HG02610 (cell line): ENCODE measurements around the gene SPPL3.
"Not testable (repeated sequence)": the region's sequence is repeated elsewhere in the genome, so short reads cannot be mapped to it uniquely, and the experiment has no call there.

ENCODE experiments used
- ATAC-seq: cut with Tn5 transposase; IDR thresholded peaks from one replicate; pipeline ENCODE4 v1.9.1; 2021; ENCODE audit warnings: mild to moderate bottlenecking, moderate library complexity; ENCODE audit not compliant: unreplicated experiment

SPPL3 gene

DNA sequence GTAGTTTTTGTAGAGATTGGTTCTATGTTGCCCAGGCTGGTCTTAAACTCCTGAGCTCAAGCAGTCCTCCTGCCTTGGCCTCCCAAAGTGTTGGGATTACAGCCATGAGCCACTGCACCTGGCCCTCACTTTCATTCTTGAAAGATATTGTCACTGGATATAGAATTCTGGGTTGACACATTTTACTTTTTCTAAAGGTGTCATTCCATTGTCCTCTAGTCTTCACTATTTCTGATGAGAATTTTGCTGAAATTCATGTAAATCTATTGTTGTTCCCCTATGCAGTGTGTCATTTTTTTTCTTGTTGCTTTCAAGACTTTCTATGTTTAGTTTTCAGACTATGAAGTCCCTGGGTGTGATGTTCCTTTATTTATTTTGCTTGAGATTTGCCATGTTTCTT is 149.4 kb downstream of the SPPL3 start:
- ATAC-seq: no peak

DNA sequence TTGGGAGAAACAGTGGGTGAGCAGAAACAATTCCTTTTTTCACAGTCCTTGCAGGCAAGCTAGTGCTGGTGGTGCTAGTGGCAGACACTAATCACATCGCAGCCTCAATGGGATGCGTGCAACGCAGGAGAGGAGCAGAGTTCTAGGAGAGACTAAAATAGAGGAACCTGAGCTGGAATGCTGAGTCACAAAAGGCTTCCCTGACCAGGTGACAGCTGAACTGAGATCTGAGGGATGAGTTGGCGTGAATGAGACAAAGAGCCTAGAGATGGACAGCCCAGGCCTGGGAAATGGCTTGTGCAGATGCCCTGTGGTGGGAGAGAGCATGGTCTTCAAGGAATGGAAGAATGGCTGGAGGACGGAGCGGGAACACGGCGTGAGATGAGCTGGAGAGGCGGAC is 152.8 kb downstream of the SPPL3 start:
- ATAC-seq: no peak

DNA sequence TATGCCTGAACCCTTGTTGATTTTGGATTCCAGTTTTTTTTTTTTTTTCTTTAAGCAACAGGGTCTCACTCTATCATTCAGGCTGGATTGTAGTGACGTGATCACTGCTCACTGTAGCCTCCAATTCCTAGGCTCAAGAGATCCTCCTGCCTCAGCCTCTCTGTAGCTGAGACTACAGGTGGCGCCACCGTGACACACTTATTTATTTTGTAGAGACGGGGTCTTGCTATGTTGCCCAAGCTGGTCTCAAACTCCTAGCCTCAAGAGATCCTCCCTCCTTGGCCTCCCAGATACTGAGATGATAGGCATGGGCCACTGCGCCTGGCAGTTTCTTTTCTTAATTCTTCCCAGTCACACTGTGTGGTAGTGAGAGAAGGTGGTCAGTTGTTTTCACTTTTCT is 153.4 kb downstream of the SPPL3 start:
- no peak for ATAC-seq

DNA sequence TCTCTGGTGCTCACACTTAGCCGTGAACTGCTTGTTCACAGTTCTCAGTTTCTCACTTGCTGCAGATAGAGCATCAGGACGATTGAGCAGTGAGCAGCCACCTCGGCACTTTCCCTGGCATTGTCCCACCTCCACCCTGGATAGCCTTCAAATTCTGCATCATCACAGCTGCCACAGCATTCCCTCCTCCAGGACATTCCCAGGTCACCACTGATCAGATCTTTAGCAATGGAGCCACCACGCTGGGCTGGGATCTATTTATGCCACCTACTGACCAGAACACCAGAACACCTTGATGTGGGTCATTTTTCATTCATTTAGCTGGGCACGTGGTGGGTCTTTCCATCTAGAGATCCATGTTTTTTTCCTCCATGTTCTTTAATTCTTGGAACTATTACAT is 154.9 kb downstream of the SPPL3 start:
- no peak for ATAC-seq

DNA sequence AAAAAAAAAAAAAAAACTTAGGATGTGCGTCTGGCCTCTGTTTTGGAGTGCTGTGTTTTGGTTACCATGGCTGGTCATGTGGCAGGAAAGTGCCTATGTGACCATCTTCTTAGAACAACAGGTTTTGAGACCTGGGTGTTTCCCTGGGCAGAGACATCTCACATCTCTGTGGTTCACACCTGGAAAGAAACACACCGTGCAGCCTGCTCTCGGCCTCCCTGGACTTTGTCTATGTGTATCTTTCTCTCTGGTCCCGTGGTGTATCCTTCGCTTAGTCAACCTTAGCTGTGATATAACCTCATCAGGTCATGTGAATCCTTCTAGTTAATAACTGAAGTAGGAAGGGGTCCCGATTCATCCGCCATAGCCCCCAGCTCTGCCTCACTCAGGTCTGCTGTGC is 155.9 kb downstream of the SPPL3 start:
- ATAC-seq: no peak

DNA sequence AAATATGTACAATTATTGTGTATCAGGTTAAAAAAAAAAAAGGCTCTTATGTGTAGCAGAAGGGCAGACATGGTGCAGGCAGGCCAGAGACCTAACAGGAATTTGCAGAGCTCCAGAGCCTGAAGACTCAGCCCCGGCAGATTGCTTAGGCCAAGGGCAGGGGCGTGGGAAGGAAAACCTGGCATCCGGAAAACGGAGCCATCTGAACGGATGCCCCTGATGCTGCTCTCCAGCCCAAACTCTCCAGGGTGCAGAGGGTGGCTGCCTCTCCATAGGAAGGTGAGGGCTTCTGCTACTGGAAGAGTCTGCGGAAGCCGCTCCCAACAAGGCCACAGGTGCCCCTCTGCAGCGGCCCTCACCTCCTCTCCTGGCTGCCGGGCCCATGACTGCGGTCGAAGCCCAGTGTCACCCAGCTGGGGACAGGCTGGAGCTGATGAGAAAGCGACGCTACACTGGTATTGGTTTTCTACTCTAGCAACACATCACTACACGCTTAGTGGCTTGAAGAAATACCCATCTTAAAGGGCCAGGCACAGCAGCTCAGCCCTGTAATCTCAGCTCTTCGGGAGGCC is 159.2 kb downstream of the SPPL3 start:
- no peak for ATAC-seq

DNA sequence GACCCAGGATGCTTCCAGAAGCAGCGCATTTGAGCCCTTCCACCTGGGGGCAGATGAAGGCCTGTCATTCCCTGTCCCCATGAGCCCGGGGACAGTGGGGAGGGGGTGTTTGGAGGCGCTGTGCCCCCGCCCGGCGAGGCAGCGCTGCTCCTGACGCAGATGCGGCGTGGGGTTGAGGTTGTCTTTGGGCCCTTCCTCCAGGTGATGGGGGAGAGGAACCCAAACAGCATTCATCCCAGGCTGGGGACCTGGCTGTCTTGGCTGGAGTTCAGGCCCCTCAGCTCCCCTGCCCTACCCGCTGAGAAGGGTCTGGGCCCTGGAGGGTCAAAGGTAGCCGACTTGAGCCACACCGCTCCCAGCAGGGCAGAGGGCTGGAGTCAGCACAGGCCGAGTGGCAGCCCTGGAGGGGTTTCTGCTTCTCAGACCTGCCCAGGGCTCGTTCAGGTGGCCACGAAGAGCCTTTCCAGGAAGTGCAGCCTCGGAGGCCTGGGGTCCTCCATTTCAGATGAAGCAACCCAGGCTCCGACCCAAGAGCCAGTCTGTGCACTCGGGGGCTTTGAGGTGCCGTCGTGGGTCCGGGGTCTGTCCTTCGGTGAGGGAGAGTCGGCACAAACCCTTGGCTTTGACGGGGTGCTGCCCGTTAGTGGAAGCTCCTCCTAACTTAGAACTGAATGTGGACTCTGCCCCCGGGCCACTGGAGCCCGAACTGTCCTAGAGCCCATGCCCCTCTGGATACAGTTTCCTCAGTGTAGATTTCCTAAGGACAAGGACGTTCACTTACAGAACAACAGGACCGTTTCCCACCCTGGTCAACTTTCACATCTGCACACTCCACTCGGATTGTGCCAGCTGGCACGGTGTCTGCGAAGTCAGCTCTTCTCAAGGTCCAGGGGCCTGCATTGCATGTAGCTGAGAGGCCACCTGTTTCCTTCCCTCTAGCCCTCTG is 162.4 kb downstream of the SPPL3 start:
- ATAC-seq: no peak

DNA sequence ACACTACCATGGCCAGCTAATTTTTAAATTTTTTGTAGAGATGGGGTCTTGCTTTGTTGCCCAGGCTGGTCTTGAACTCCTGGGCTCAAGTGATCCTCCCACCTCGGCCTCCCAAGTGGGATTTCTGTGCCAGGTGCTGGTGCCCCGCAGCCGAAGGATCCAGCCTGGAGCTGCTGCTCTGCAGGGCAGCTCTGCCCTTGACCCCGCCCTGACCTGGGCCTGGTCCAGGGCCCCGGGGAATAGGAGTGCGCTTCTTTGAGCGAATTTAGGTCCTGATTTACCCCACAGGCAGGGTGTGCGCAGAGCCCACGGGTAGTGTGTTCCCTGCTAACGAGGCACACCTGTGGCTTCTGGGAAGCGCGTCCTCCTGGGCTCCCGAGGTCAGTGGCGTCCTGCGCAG is 163.3 kb downstream of the SPPL3 start:
- ATAC-seq: no peak

DNA sequence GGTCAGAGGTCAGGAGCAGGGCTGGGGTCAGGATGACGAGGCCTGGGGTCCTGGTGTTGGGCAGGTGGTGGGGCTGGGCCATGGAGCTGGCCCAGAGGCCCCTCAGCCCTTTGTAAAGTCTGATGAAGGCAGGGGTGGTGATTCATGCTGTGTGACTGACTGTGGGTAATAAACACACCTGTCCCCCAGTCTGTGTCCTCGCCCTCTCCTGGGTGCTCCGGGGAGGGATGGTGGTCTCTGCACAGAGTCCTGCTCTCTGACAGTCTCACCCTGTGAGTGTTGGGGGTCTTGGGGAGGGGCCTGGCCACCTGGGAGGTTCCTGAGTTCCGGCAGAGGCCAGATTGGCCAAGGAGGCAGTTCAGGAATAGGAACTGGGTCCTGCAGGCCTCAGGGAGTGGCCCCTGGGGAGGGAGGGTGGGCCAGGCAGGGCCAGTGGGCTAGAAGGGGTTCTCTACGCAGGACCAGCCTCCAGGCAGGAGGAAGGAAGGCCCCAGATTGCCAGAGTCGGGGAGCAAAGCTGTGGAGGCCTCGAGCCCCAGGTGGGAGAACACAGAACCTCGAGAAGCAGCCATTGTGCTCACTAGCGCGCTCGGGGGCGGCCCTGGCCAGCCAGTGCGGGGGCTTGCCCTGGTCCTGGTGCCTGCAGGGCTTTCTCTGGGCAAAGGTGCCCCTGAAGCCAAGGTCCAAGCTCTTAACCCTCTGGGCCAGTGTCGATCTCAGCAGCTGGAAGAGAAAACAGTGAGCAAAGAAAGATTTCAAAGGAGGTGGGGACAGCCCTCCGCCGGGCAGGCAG is 164.1 kb downstream of the SPPL3 start:
- no peak for ATAC-seq

DNA sequence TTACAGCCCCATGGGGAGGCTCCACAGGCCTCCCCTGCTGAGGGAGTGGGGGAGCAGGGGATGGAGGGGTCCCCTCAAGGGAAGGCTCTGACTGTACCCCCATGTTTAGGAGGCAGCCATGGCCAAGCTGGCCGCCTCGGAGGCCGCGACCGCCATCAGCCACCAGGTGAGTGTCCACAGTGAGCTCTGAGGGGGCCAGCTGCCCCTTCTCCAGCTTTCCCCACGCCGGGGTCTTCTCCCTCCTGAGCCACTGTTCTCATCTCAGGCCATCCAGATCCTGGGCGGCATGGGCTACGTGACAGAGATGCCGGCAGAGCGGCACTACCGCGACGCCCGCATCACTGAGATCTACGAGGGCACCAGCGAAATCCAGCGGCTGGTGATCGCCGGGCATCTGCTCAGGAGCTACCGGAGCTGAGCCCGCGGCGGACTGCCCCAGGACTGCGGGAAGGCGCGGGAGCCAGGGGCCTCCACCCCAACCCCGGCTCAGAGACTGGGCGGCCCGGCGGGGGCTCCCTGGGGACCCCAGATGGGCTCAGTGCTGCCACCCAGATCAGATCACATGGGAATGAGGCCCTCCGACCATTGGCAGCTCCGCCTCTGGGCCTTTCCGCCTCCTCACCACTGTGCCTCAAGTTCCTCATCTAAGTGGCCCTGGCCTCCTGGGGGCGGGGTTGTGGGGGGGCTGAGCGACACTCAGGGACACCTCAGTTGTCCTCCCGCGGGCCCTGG is 165.0 kb downstream of the SPPL3 start:
- no peak for ATAC-seq

DNA sequence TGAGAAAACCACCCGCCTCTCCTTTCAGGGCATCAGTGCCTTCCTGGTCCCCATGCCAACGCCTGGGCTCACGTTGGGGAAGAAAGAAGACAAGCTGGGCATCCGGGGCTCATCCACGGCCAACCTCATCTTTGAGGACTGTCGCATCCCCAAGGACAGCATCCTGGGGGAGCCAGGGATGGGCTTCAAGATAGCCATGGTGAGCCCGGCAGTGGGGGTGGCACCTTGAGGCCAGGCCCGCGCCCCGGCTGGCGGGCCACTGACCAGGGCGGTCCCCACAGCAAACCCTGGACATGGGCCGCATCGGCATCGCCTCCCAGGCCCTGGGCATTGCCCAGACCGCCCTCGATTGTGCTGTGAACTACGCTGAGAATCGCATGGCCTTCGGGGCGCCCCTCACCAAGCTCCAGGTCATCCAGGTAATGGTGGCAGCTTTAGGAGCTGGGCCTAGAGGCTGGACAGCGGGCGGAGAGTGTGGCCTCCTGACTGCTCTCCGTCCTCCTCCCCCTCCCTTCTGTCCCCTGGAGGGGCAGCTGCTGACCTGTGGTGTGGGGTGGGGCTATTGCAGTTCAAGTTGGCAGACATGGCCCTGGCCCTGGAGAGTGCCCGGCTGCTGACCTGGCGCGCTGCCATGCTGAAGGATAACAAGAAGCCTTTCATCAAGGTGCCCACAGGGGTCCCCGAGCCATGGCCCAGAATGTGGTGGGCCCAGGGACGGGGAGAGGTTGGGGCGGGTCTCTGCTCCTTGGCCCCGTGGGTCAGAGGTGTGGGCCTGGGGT is 165.7 kb downstream of the SPPL3 start:
- no peak for ATAC-seq

DNA sequence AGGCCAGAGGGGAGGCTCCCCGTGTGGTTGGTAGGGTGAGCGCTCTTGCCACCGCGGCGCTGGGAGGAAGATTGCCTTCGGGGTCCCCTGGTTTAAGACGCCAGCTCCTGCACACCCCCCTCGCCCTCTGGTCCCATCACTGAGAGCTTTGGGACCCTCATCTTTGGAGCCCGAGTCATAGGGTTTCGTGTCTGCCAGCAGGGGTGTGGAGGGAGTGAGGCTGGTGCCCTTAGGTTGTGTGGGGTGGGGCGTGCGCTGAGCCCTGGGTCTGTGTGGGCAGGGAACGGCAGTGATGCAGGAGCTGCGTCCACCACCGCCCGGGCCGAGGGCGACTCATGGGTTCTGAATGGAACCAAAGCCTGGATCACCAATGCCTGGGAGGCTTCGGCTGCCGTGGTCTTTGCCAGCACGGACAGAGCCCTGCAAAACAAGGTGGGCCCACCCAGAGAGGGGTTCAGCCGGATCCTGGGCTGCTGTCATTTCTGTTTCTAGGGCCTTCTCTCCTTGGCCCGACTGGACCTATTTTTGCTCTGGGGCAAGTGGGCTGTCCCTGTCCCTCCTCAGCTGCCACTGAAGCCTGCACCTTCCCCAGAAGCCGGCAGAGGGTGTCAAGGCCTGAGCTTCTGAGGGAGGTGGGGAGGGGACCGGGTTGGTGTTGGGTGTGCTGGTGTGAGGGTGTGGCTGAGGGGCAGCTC is 166.5 kb downstream of the SPPL3 start:
- ATAC-seq: no peak

DNA sequence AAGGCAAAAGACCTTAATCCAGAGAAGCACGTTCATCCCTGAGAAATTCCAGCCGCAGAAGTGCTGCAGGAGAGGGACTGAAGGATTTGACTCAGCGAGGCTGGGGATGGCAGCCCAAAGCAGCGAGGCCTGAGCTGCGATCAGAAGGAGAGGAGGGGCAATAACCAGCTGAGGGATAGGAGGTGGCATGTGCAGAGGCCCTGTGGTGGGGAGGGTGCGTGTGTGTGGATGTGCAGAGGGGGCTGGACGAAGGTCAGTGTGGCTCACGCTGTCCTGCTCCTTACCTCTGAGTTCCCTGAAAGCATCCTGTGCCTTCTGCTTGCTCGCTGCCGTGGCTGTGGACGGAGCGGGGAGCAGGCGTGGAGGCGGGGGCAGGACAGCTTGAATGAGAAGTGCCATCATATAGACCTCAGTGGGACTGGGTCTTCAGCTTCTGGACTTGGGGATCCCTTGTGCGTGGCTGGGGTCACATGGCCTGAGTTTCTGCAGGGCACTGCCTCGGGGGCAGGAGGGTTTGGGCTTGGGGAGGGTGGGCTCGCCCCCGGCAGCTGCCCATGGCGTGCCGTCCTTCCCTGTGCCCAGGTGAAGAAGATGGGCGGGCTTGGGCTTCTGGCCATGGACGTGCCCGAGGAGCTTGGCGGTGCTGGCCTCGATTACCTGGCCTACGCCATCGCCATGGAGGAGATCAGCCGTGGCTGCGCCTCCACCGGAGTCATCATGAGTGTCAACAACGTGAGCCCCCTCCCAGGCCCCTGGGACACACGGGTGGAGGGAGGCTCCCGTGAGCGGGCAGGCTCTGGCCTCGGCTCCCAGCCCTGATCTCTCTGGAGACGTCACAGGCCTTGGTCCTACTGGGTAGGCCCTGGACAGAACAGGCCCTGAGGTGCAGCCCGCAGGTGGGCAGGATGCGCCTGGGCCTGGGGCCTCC is 167.5 kb downstream of the SPPL3 start:
- no peak for ATAC-seq

DNA sequence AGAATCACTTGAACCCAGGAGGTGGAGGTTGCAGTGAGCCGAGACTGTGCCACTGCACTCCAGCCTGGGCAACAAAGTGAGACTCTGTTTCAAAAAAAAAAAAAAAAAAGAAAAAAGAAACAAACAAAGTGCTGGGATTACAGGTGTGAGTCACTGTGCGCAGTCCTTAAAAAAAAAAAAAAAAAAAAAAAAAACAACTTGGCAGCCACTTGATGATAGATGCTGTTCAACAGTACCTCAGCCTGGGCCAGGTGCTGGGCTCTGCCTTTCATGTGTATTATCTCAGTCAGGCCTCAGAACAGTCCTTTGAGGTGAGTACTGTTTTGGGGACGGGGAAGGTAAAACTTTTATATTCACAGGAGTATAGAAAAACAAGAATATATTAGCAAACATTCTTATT is 169.0 kb downstream of the SPPL3 start:
- ATAC-seq: no peak

DNA sequence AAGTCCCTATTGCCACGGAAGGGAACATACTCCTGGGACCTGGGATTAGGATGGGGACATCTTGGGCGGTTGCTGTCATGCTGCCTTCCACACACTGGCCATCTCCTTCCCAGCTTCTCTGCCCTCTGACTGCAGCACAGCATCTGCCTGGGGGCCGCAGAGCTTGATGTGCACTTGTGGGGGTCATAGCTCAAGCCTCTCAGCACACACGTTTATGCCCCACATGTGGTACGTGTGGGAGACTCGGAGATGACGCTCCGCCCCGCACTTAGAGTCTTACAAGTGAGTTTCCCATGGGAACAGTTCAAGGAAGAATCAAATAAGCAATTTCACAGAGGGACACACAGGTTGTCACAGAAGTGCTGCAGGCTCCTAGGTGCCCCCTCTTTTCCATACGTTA is 169.9 kb downstream of the SPPL3 start:
- ATAC-seq: no peak

DNA sequence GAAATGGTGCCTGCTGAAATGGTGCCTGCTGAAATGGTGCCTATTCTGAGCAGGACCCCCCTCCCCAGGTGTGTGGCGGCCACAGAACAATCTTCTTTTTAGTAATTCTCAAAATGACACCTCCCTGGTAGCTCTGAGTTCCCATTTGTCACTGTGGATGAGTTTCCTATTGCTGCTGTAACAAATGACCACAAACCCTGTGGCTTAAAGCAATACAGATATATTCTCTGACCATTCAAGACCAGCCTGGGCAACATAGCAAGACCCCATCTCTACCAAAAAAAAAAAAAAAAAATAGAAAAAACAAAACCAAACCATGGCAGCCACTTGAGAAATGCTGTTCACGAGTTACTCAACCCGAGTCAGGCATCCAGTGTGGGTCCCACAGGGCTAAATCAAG is 170.6 kb downstream of the SPPL3 start:
- ATAC-seq: no peak

DNA sequence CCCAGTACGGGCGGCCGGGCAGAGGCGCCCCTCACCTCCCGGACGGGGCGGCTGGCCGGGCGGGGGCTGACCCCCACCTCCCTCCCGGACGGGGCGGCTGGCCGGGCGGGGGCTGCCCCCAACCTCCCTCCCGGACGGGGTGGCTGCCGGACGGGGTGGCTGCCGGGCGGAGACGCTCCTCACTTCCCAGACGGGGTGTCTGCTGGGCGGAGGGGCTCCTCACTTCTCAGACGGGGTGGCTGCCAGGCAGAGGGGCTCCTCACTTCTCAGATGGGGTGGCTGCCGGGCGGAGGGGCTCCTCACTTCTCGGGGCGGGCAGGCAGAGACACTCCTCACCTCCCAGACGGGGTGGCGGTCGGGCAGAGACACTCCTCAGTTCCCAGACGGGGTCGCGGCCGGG is 172.0 kb downstream of the SPPL3 start:
- not testable (repeated sequence) for ATAC-seq

DNA sequence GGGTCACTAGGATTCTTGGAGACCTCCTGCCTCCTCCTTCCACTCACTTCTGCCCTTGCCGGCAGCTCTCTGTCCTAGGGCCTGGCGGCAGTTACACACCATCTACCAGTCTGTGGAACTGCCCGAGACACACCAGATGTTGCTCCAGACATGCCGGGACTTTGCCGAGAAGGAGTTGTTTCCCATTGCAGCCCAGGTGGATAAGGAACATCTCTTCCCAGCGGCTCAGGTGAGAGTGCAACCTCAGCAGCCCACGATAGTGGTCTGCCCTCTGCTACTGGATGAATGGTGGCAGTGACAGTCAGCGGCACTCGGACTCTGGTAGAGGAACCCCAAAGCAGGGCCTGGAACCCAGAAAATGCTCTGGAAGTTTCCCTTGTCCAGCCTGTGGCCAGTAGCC is 177.2 kb downstream of the SPPL3 start:
- no peak for ATAC-seq

DNA sequence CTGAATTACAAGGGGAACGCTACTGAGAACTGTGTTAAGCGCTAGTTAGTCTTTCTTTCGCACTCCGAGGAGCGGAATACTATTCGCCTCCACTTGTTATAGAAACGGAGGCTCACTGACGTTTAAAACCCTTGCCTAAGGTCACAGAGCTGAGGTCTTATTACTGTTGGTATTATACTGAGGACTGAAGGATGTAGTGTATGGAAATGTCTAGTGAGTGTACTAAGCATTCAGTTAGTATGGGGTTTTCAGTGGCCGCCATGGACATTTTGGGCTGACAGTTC is 177.7 kb downstream of the SPPL3 start:
- ATAC-seq: no peak
